Stomach (tissue), 19 donors: ENCODE results near the gene FSIP1. TPM values are rescaled to one million over a fixed set of nuclear protein-coding genes. Genes with fewer than 3 reads are reported as not detected.

Source experiments
- DNase-seq, 2 donors: peaks; one replicate each; pipeline versions ENCODE4 v3.0.0 to v3.0.0-alpha.2; 2013 to 2019
- H3K27ac ChIP-seq, 5 donors: fragments of 200-600 bp in 4 of 5; sonication (generic) in 4 of 5; one replicate each; pipeline ENCODE4 v1.5.1; 2013 to 2019; ENCODE audit warnings: mild to moderate bottlenecking in 1 of 5, moderate library complexity in 1 of 5
- H3K27me3 ChIP-seq, 3 donors: fragments of 200-600 bp; sonication (generic); one replicate each; pipeline ENCODE4 v1.5.1; 2017 to 2019; ENCODE audit warnings: mixed run types in 1 of 3
- H3K36me3 ChIP-seq, 4 donors: fragments of 200-600 bp; sonication (generic); 1 replicate in 3 of 4; 2 replicates in 1 of 4; pipeline ENCODE4 v1.5.1; 2016 to 2019
- H3K4me1 ChIP-seq, 4 donors: fragments of 200-600 bp; sonication (generic); one replicate each; pipeline ENCODE4 v1.5.1; 2016 to 2019
- H3K4me3 ChIP-seq, 4 donors: fragments of 200-600 bp; sonication (generic) in 3 of 4; one replicate each; pipeline ENCODE4 v1.5.1; 2016 to 2019; ENCODE audit warnings: mild to moderate bottlenecking in 1 of 4
- H3K9me3 ChIP-seq, 4 donors: fragments of 200-600 bp; sonication (generic); one replicate each; pipeline ENCODE4 v1.5.1; 2016 to 2019
- EP300 ChIP-seq: sonication (generic); formaldehyde crosslinking; IDR thresholded peaks from one replicate; pipeline ENCODE4 v1.6.1; 2017; ENCODE audit warnings: antibody characterized with exemption
- POLR2A ChIP-seq, 4 donors: fragments of 450-650 bp; IDR thresholded peaks; one replicate each; pipeline ENCODE4 v1.6.1; 2016; ENCODE audit warnings: antibody characterized with exemption in 4 of 4, control low read depth in 2 of 4, mild to moderate bottlenecking in 1 of 4, moderate library complexity in 1 of 4
- POLR2AphosphoS5 ChIP-seq, 3 donors: sonication (generic); formaldehyde crosslinking; IDR thresholded peaks; one replicate each; pipeline ENCODE4 v1.6.1; 2016; ENCODE audit warnings: antibody characterized with exemption in 3 of 3
- WGBS, 5 donors: extraction: QIAGEN DNeasy Blood & Tissue Kit in 3 of 5; methylation state at CpG; one replicate each; pipeline versions ENCODE4 v1.1.5 to v1.1.7; 2013 to 2018; 5-methylcytosine and 5-hydroxymethylcytosine counted together
- intact Hi-C: fragments of 100-400 bp; cut with DNase I; formaldehyde crosslinking; loops from one replicate; pipeline ENCODE4 v1.15.1; 2023; ENCODE audit warnings: low total_unique reads
- long read RNA-seq, 10 donors: transcript quantifications; one replicate each; lab custom pipeline, GENCODE V29; 2026
- polyA plus RNA-seq, 3 donors: library from polyadenylated mRNA; stranded (reverse); fragments of 200-250 nt; gene quantifications; one replicate each; pipeline ENCODE4 v1.2.3, GENCODE V29; 2013
- total RNA-seq, 5 donors: library from RNA; depleted of rRNA; stranded (reverse); fragments of >200 nt; gene quantifications; one replicate each; pipeline versions ENCODE4 v1.1.0 to v1.2.3, GENCODE V29; 2014 to 2016
- TF ChIP-seq, protein P1 (sequence below), 7 experiments: fragments of 450-650 bp in 4 of 7; fragments of 200-600 bp in 3 of 7; sonication (generic) in 3 of 7; IDR thresholded peaks; one replicate each; pipeline ENCODE4 v1.5.1; 2016 to 2019; ENCODE audit warnings: antibody characterized with exemption in 7 of 7, control low read depth in 2 of 7, mild to moderate bottlenecking in 1 of 7
- donor health status: healthy with polysubstance abuse.
- donor health status: Bipolar disorder and iron deficiency.
- donor health status: healthy.

The FSIP1 gene
- total RNA-seq (100 to 1,000 TPM in 1 of 5 donors, 1 to 10 TPM in 2, under 1 TPM in 2; 0.43 to 141 (median 1.1) TPM), polyA plus RNA-seq (under 1 TPM; 0.08 to 0.44 (median 0.31) TPM)
- long read RNA-seq, donor 1 = 0 reads
- long read RNA-seq, donor 2 = 0 reads
- long read RNA-seq, donor 3 = 0 reads
- long read RNA-seq, donor 4 = 0 reads
- long read RNA-seq, donor 5, partial matches to known transcripts = 0 of 1 reads
- long read RNA-seq, donor 5, other reads (novel, unspliced or antisense) = 0 of 1 reads
- long read RNA-seq, donor 6 = 0 reads
- long read RNA-seq, donor 7 = 0 reads
- long read RNA-seq, donor 8, partial matches to known transcripts = 0 of 1 reads
- long read RNA-seq, donor 8, other reads (novel, unspliced or antisense) = 0 of 1 reads
- long read RNA-seq, donor 9, partial matches to known transcripts = 32 of 32 reads
- long read RNA-seq, donor 9, other reads (novel, unspliced or antisense) = 0 of 32 reads
- long read RNA-seq, donor 10 = 0 reads

DNA sequence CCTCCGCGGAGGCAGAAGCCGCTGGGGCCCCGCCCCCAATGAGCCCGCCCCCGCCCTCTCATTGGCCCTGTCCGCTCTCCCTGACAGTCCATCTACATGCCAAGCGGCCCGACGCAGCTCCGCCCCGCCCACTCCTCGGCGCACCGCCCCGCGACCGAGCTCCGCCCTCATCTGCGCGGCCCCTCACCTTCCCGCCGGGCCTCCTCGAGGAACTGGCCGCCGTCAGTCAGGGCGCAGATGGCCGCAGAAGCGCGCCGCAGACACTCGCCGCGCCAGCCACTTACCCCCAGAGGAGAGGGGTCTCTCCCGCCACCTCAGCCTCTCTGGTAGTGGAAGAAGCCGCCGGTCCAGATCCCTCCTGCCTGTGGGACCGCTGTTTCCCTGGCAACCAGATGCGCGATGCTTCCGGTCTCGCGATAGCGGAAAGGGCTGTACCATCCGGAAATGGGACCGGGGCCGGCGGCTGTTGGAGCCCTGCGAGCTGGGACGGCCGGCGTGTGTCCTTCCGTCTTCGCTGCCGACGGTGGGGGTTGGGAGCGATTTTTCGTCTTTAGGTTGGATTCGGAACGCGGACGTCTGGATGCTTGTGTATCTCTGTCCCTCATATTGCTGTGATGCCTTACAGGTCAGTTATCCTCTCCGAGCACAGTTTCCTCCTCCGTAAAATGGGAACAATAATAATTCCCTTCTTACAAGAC lies at the start of gene FSIP1:
Gene FSIP1 (minus strand): TSS at position 401 of the 698 bp plus-strand sequence. CDS start 6,317 bp downstream, outside the sequence.
- H3K4me1 ChIP-seq = peaks cover 10 to 47% (median 36%) of the 10 kb centered on the region in 4 donors
- H3K9me3 ChIP-seq = no peaks in the 10 kb centered on the region
- peak within 1 kb of the TSS; percentile 67 to 85 (median 74) for H3K4me3 ChIP-seq
- 0 to 1% (median 1%) methylated on average over 47 to 64 of the region's 64 CpGs for WGBS, 5 donors
- DNase-seq = peak; percentile 97 to 98
- H3K27ac ChIP-seq = peak within 1 kb of the TSS; percentile 67 to 91 (median 83)
- intact Hi-C loops = no loop called here
- TF ChIP-seq, protein P1, sequence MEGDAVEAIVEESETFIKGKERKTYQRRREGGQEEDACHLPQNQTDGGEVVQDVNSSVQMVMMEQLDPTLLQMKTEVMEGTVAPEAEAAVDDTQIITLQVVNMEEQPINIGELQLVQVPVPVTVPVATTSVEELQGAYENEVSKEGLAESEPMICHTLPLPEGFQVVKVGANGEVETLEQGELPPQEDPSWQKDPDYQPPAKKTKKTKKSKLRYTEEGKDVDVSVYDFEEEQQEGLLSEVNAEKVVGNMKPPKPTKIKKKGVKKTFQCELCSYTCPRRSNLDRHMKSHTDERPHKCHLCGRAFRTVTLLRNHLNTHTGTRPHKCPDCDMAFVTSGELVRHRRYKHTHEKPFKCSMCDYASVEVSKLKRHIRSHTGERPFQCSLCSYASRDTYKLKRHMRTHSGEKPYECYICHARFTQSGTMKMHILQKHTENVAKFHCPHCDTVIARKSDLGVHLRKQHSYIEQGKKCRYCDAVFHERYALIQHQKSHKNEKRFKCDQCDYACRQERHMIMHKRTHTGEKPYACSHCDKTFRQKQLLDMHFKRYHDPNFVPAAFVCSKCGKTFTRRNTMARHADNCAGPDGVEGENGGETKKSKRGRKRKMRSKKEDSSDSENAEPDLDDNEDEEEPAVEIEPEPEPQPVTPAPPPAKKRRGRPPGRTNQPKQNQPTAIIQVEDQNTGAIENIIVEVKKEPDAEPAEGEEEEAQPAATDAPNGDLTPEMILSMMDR (IDR thresholded peaks at IDR 0.05) = peak in 1 of 7 experiments; percentile 4
- TF ChIP-seq POLR2AphosphoS5 (IDR thresholded peaks at IDR 0.05) = peak; percentile 47 to 88 (median 78)
- TF ChIP-seq POLR2A (IDR thresholded peaks at IDR 0.05) = peak in 1 of 4 donors; percentile 44
- no peak for TF ChIP-seq EP300
- H3K36me3 ChIP-seq = no peaks in the 10 kb centered on the region
- H3K27me3 ChIP-seq = no peaks in the 10 kb centered on the region

DNA sequence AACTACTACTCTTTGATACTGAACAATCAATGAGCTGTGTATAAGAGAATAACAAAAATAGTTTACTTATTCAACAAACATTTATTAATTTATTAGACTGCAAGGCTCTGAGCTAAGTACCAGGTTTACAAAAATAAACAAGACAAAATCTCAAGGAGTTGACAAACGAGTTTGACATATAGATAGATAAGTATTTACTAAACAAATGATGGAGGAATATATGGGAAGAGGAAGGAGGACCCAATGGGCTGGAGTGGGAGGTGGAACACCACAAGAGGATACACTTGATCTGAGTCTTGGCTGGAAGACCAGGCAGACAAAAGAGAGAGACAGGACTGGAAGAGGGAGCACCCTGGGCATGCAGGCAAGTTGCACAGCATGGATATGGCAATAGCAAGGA lies 47.5 kb upstream of the FSIP1 start:
- no peaks in the 10 kb centered on the region for H3K36me3 ChIP-seq
- WGBS, 5 donors = 10 to 42% (median 23%) methylated on average over 1 of the region's 1 CpG
- TF ChIP-seq POLR2A (IDR thresholded peaks at IDR 0.05) (no peak), POLR2AphosphoS5 (IDR thresholded peaks at IDR 0.05) (no peak), EP300 (no peak)
- TF ChIP-seq, protein P1 (IDR thresholded peaks at IDR 0.05) = no peak
- H3K27me3 ChIP-seq = no peaks in the 10 kb centered on the region
- no peaks in the 10 kb centered on the region for H3K9me3 ChIP-seq
- peaks cover 0 to 9% (median 0%) of the 10 kb centered on the region in 4 donors for H3K4me1 ChIP-seq
- H3K27ac ChIP-seq = no peak overlapping the region
- no peak overlapping the region for H3K4me3 ChIP-seq
- intact Hi-C loops = no loop called here
- no peak for DNase-seq

DNA sequence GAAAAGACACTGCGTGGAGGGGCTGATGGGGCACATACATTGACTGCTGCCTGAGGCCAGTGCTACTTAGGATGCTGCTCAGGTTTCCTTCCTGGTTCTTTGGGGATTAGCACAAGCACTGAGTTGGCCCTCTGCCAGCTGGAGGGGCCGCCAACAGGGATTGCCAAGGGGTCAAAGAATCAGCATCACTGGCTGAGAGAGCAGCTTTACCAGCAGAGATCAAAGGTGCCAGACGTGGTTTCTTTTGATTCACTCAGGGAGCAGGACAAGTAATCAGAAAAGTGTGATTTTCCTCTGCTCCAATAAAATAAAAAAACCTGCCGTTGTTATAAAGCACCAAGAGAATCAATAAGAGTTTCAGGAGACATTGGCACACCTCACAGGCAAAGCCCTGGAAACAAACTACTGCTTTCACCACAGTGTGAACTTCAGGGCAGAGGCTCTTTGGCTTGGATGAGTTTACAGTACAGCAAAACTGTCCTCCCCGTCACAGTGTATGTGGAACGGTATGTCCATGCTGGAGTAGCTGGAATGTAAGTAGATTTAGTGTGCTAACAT lies 45.8 kb upstream of the FSIP1 start:
- no peaks in the 10 kb centered on the region for H3K36me3 ChIP-seq
- DNase-seq = peak in 1 of 2 donors; percentile 19
- intact Hi-C loops = no loop called here
- H3K27ac ChIP-seq = peak overlapping the region in 1 of 5 donors; percentile 73
- TF ChIP-seq, protein P1 (IDR thresholded peaks at IDR 0.05) = no peak
- TF ChIP-seq POLR2AphosphoS5 (IDR thresholded peaks at IDR 0.05) (peak in 2 of 3 donors; percentile 64 to 82), EP300 (peak; percentile 61), POLR2A (IDR thresholded peaks at IDR 0.05) (no peak)
- no peak overlapping the region for H3K4me3 ChIP-seq
- no peaks in the 10 kb centered on the region for H3K27me3 ChIP-seq
- 39 to 52% (median 48%) methylated on average over 6 of the region's 6 CpGs for WGBS, 5 donors
- peaks cover 0 to 9% (median 0%) of the 10 kb centered on the region in 4 donors for H3K4me1 ChIP-seq
- no peaks in the 10 kb centered on the region for H3K9me3 ChIP-seq

DNA sequence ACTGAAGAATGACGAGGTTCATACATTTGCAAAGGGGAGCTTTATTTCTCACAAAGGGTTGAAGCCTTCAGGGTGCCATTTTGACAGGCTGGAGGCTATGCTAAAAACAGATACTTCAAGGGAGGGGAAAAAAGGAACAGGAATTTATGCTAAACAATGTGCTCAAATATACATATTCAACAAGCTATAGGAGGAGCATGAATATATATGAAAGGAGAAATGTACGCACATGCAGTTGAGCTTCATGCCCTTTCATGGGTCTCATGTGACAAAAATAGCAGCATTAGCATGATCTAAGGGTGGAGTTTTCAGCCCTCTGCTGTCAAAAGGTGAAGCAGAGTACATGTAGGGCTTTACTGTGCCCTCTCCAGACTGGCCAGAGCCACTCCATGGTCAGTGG lies 44.3 kb upstream of the FSIP1 start:
- no peak for DNase-seq
- intact Hi-C loops = no loop called here
- TF ChIP-seq, protein P1 (IDR thresholded peaks at IDR 0.05) = no peak
- TF ChIP-seq POLR2A (IDR thresholded peaks at IDR 0.05) (no peak), EP300 (no peak), POLR2AphosphoS5 (IDR thresholded peaks at IDR 0.05) (no peak)
- Histone ChIP-seq H3K27me3 (no peaks in the 10 kb centered on the region), H3K36me3 (no peaks in the 10 kb centered on the region), H3K4me3 (no peak overlapping the region), H3K27ac (no peak overlapping the region), H3K9me3 (no peaks in the 10 kb centered on the region), H3K4me1 (peaks cover 0 to 9% (median 0%) of the 10 kb centered on the region in 4 donors)
- 94 to 98% (median 97%) methylated on average over 2 of the region's 2 CpGs for WGBS, 5 donors
